ENCODE measurements around the gene UVRAG.

Gene UVRAG

GRCh38 chr11:75884321-75884720 is 69.3 kb downstream of the UVRAG start:
- no peak for DNase-seq

- DNase-seq: no peak
Observed at GRCh38 chr11:75888416-75888815, 73.4 kb downstream of the UVRAG start.

- DNase-seq: no peak
Observed at GRCh38 chr11:75891947-75892739, 77.1 kb downstream of the UVRAG start.

DNA sequence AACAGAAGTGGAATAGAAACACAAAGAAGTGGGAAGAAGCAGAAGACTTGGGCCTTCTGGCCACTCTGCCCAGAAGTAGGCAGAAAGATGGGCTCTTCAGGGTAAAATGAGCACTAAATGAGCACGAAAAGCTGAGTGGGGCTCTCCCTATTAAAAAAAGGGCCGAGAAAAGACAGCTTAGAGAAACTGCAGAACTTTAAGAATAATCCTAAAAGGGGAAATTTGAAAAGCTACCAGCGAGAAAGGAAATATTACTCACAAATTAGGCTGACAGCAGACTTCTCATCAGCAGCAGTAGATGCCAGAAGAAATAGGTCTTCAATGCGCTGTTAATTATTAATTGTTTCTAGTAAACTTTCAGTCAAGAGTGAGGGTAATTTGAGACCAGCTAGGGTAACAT is 78.2 kb downstream of the UVRAG start:
- no peak for DNase-seq

DNA sequence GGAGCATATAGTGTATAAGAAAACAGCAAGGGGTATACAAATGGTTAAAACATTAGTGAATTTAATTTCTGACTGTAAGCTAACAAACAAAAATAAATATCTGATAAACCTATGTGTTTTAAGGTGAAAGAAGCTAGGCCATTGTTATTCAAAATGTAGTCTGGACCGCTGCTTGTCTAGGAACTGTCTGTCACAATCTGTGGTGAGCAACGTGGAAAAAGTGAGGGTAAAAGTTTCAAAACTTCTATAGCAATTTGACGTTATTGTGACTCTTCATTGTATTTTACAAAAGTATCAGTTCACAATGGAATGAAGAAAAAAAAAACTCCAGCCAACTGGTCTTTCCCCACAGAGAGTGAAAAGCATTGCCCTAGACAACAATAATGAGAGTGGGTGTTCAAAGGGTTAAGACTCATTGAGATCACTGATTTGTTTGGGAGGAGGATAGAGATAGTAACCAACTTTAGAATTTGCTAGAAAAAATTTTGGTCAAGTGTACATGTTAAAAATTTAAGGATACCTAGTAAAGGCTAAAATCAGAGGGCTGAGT is 79.1 kb downstream of the UVRAG start:
- DNase-seq: no peak

GRCh38 chr11:75896843-75897419 is 81.9 kb downstream of the UVRAG start:
- DNase-seq: no peak

DNA sequence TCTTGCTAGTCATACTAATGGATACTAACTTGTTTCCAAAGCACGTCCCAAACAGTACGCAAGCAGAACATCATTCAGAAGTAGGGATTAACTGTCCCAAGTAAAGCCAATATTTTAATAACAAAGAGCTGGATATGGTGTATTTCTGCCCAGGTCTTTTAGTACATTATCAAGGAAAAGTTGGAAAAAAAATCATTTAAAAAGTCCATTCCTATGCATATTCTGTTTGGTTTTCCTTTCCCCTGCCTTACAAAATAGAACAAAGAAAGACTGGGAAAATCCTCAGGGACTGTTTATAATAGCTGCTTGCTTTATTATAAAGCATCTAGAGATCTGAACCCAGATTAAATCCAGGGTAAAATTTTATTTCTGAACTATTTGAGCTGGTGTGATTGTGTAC is 83.9 kb downstream of the UVRAG start:
- no peak for DNase-seq

DNA sequence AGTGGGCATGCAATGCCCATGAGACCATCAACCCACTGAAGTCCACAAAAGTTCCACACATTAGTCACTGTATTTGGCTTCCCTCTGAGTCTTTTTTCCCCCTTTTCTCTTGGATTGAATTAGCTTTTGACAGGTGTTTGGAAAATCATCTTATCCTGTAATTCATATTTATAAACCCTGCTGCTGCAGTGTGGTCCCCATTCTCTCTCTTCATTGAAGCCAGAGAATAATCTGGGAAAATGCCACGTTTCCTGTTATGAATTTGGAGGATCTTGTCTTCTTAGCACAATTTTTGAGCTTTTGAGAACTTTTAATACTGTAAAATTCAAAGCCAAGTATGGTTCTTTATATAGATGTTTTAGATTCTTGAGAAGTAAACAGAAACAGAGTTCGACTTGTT is 84.8 kb downstream of the UVRAG start:
- no peak for DNase-seq

- DNase-seq: no peak
Observed at GRCh38 chr11:75900848-75901247, 85.8 kb downstream of the UVRAG start.

GRCh38 chr11:75902631-75903030 is 87.6 kb downstream of the UVRAG start:
- DNase-seq: no peak

GRCh38 chr11:75903276-75903675 is 88.3 kb downstream of the UVRAG start:
- no peak for DNase-seq

GRCh38 chr11:75905434-75905833 is 90.4 kb downstream of the UVRAG start:
- no peak for DNase-seq

- DNase-seq: no peak
Observed at GRCh38 chr11:75907906-75908527, 93.0 kb downstream of the UVRAG start.

DNA sequence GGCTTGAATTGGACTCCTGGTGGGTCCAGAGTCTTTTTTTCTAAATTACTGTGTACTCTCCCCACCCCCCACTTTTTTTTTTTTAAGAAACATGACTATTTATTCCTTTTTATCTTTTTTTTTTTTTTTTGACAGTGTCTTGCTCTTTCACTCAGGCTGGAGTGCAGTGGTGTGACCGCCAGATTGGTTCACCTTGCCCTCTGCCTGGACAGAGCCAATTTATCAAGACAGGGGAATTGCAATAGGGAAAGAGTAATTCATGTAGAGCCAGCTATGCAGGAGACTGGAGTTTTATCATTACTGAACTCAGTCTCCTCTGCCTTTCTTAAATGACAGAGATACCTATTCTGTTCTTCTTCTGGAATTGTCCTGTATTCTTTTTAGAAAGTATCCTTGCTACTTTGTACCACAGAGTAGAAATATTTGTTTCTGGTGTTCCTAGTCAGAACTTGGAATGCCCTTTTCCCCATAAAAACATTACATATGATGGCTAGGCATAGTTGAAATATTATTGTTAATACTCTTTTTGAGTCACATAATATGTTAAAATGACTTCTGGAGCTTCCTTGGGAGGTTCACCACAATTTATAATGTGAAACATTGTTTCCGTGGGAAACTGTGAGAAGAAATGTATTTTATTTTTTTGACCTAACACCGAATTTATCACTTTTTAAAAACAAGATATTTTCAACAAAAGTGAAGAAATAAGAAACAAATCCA is 95.6 kb downstream of the UVRAG start:
- no peak for DNase-seq

DNA sequence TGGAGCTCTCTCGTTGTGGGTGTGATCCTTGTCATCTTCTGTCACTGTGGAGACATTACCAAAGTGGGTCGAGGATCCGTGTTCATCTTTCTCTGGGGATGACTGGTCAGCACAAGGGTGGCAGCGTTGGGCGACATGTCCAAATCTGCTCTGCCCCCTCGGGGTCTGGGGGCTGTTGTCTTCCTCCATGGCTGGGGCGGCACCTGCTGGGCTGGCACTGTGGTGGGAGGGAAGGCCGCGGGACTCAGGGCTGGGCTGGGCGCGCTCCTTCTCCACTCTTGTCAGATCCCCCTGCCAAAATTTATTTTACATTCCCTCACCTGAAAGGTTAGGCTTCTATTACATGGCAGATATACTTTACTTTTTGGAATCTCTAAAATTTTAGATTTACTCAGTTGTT is 96.4 kb downstream of the UVRAG start:
- no peak for DNase-seq

- DNase-seq: no peak
Observed at GRCh38 chr11:75913984-75914383, 99.0 kb downstream of the UVRAG start.

DNA sequence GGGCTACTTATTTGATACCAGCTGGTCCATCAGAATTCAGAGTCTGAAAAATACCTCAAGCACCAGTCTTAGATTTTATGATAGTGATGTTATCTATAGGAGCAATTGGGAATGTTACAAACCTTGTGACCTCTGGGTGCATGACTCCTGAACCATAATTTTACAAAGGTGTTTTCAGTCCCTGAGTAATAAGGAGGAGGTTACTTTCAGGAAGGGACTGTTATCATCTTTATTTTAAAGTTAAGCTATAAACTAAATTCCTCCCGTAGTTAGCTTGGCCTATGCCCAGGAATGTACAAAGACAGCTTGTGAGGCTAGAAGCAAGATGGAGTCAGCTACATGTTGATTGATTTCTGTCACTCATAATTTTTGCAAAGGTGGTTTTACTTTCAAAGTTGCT is 101.9 kb downstream of the UVRAG start:
- DNase-seq: no peak

DNA sequence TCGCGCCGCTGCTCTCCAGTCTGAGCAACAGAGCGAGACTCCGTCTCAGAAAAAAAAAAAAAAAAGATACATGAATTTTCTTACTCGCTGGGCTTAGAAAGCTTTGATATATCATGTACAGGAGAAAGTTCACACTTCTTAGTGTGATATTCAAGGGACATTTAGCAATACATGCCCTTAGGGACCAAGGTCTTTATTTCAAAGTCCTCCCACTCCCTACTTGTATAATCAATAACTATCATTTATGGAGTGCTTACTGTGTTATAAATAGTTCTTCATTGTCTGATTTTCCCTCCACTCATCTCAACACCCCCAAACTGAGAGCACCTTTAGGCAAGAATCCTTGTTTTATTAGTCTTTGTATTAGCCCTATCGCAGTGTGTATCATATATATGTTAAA is 103.3 kb downstream of the UVRAG start:
- no peak for DNase-seq

DNA sequence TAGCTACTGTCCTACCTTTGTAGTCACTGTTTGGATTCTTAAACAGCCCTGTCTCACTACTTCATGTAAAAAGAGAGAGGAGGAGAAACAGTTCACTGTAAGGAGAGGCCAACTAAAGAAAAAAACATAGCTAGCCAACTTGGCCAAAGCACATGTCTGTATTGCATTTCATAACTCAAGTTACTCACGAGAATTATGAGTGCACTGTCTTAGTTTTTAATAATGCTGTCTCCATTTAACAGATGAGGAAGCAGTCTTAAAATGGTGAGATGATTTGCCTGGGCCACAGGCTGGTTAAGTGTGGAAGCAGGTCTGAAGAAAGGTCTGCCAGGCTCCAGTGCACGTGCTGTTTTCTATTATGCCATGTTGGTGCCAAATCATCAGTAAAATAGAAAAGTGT is 104.5 kb downstream of the UVRAG start:
- DNase-seq: no peak

- DNase-seq: no peak
Observed at GRCh38 chr11:75920848-75921247, 105.8 kb downstream of the UVRAG start.

DNA sequence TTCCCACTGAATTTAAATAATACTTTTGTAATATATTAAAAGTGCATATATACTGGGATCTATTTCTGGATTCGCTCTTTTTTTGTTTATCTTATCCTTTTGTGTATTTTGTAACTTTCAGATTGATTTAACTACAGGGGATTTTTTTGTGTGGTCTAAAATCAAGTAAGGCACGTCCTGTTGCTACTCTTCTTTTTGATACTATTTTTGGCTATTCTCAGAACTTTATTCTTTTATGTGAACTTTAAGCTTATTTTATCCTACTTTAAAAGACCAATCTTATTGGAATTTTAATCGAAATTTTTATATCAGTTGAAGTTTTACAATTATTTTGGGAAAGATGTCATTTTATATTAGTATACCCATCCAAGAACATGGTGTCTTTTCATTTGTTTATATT is 106.8 kb downstream of the UVRAG start:
- no peak for DNase-seq

GRCh38 chr11:75924966-75925784 is 110.2 kb downstream of the UVRAG start:
- no peak for DNase-seq

DNA sequence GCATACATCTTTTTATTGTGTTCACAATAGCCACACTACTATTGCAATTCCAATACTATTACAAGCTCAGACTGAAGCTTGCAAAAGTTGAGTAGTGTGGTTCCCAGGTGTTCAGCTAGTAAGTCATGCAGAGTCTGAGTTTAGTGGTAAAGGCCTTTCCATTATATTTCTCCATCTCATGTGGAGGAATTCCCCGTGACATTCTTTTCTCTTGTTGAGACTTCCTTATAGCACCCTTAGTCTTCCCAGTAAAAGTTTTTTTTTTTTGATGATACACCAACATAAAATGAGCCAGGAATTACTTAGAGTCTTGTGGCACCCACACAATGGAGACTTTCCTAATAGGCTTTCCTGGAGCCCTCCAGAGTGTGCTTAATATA is 110.8 kb downstream of the UVRAG start:
- DNase-seq: no peak

Measured in activated CD4-positive, alpha-beta T cell treated with anti-CD3 and anti-CD28 coated beads, Interleukin-2, amount 50 U/mL, for 4 hours (primary cell).